ENCODE results near the gene CACNG4.

GRCh38 chr17:66923886-66924285, 40.6 kb upstream of the CACNG4 start:
- TF ChIP-seq CTCF (IDR thresholded peaks at IDR 0.05) (no peak), MYC (IDR thresholded peaks at IDR 0.05; ENCODE audit: borderline replicate concordance, low read length) (no peak), HOXA7 (CRISPR knock-in tag; IDR thresholded peaks at IDR 0.05) (no peak), BCL3 (IDR thresholded peaks at IDR 0.05) (no peak), RARB (CRISPR knock-in tag; IDR thresholded peaks at IDR 0.05) (no peak), MAZ (IDR thresholded peaks at IDR 0.05; ENCODE audit: borderline replicate concordance, low read depth, low read length) (no peak), PHF8 (IDR thresholded peaks at IDR 0.05; ENCODE audit: borderline replicate concordance, low read depth) (no peak)

All from A549 (cell line).